GM19193 (cell line): ENCODE results near the gene FBXO30.

ENCODE experiments used
- POLR2A ChIP-seq: IDR thresholded peaks from 4 replicates; pipeline ENCODE4 v1.6.1; 2011; ENCODE audit not compliant: insufficient read depth, insufficient read length; ENCODE audit errors: extremely low read depth

Gene FBXO30

GRCh38 chr6:145749632-145750031 lies 65.0 kb downstream of the FBXO30 start:
- no peak for TF ChIP-seq POLR2A

- TF ChIP-seq POLR2A: no peak
Observed at GRCh38 chr6:145745861-145746260, 68.7 kb downstream of the FBXO30 start.

- no peak for TF ChIP-seq POLR2A
Observed at GRCh38 chr6:145744619-145745018, 70.0 kb downstream of the FBXO30 start.
